Measurements from ENCODE around the gene GFRA1.

GFRA1 gene

GRCh38 chr10:116162851-116163250 is 110.2 kb downstream of the GFRA1 start:
- no peak for DNase-seq (ENCODE audit: low spot score)

GRCh38 chr10:116160271-116160670 is 112.7 kb downstream of the GFRA1 start:
- DNase-seq (ENCODE audit: low spot score) = no peak

- DNase-seq (ENCODE audit: low spot score) = no peak
These were observed 113.8 kb downstream of the GFRA1 start for GRCh38 chr10:116159197-116159596.

GRCh38 chr10:116158036-116158435 is 115.0 kb downstream of the GFRA1 start:
- DNase-seq (ENCODE audit: low spot score) = no peak

GRCh38 chr10:116157485-116157884 is 115.5 kb downstream of the GFRA1 start:
- DNase-seq (ENCODE audit: low spot score) = no peak

- no peak for DNase-seq (ENCODE audit: low spot score)
These were observed 116.2 kb downstream of the GFRA1 start for GRCh38 chr10:116156819-116157218.

GRCh38 chr10:116155191-116155590 is 117.8 kb downstream of the GFRA1 start:
- no peak for DNase-seq (ENCODE audit: low spot score)

- peak; percentile 12 for DNase-seq (ENCODE audit: low spot score)
These were observed 118.4 kb downstream of the GFRA1 start for GRCh38 chr10:116154651-116155050.

- DNase-seq (ENCODE audit: low spot score) = no peak
These were observed 121.9 kb downstream of the GFRA1 start for GRCh38 chr10:116151076-116151475.

- DNase-seq (ENCODE audit: low spot score) = no peak
These were observed 122.4 kb downstream of the GFRA1 start for GRCh38 chr10:116150606-116151005.

- DNase-seq (ENCODE audit: low spot score) = no peak
These were observed 125.7 kb downstream of the GFRA1 start for GRCh38 chr10:116147147-116147905.

- DNase-seq (ENCODE audit: low spot score) = peak; percentile 70
These were observed 126.5 kb downstream of the GFRA1 start for GRCh38 chr10:116146372-116147140.

GRCh38 chr10:116143673-116144222 is 129.3 kb downstream of the GFRA1 start:
- DNase-seq (ENCODE audit: low spot score) = no peak

- DNase-seq (ENCODE audit: low spot score) = no peak
These were observed 131.2 kb downstream of the GFRA1 start for GRCh38 chr10:116141855-116142254.

GRCh38 chr10:116141246-116141645 is 131.8 kb downstream of the GFRA1 start:
- no peak for DNase-seq (ENCODE audit: low spot score)

GRCh38 chr10:116139886-116140285 is 133.1 kb downstream of the GFRA1 start:
- DNase-seq (ENCODE audit: low spot score) = no peak

GRCh38 chr10:116138897-116139296 is 134.1 kb downstream of the GFRA1 start:
- DNase-seq (ENCODE audit: low spot score) = no peak

GRCh38 chr10:116136261-116136660 is 136.7 kb downstream of the GFRA1 start:
- no peak for DNase-seq (ENCODE audit: low spot score)

GRCh38 chr10:116134322-116134721 is 138.7 kb downstream of the GFRA1 start:
- no peak for DNase-seq (ENCODE audit: low spot score)

GRCh38 chr10:116133634-116134033 is 139.4 kb downstream of the GFRA1 start:
- no peak for DNase-seq (ENCODE audit: low spot score)

- DNase-seq (ENCODE audit: low spot score) = no peak
These were observed 140.1 kb downstream of the GFRA1 start for GRCh38 chr10:116132780-116133399.

GRCh38 chr10:116130006-116130405 is 143.0 kb downstream of the GFRA1 start:
- no peak for DNase-seq (ENCODE audit: low spot score)

All from GM03348 (cell line).